Epithelial cell of proximal tubule (primary cell): ENCODE results near the gene SPOCK3. TPM values are rescaled to one million over a fixed set of nuclear protein-coding genes. Genes with fewer than 3 reads are reported as not detected.

Experiments used
- DNase-seq: peaks from one replicate; pipeline ENCODE4 v3.0.0-alpha.2; 2011; ENCODE audit warnings: low read depth
- H3K4me3 ChIP-seq: 2 replicates; pipeline ENCODE4 v1.5.1; 2011; ENCODE audit warnings: low read depth, mild to moderate bottlenecking, low read length
- total RNA-seq: library from RNA; depleted of rRNA; stranded (reverse); fragments of >200 nt; gene quantifications from 2 replicates; pipeline ENCODE4 v1.2.3, GENCODE V29; 2015
- TF ChIP-seq, protein P1 (sequence below): conservative IDR thresholded peaks from 2 replicates; pipeline ENCODE4 v1.5.1; 2012; ENCODE audit warnings: low read depth, mild to moderate bottlenecking, low read length

SPOCK3 gene
- total RNA-seq, 1 donor from 2014 or later = 0.06 TPM

- no peak overlapping the region for H3K4me3 ChIP-seq
- TF ChIP-seq, protein P1, sequence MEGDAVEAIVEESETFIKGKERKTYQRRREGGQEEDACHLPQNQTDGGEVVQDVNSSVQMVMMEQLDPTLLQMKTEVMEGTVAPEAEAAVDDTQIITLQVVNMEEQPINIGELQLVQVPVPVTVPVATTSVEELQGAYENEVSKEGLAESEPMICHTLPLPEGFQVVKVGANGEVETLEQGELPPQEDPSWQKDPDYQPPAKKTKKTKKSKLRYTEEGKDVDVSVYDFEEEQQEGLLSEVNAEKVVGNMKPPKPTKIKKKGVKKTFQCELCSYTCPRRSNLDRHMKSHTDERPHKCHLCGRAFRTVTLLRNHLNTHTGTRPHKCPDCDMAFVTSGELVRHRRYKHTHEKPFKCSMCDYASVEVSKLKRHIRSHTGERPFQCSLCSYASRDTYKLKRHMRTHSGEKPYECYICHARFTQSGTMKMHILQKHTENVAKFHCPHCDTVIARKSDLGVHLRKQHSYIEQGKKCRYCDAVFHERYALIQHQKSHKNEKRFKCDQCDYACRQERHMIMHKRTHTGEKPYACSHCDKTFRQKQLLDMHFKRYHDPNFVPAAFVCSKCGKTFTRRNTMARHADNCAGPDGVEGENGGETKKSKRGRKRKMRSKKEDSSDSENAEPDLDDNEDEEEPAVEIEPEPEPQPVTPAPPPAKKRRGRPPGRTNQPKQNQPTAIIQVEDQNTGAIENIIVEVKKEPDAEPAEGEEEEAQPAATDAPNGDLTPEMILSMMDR = no peak
- DNase-seq = no peak
Measured at GRCh38 chr4:167003326-167003725, 231.0 kb downstream of the SPOCK3 start.

DNA sequence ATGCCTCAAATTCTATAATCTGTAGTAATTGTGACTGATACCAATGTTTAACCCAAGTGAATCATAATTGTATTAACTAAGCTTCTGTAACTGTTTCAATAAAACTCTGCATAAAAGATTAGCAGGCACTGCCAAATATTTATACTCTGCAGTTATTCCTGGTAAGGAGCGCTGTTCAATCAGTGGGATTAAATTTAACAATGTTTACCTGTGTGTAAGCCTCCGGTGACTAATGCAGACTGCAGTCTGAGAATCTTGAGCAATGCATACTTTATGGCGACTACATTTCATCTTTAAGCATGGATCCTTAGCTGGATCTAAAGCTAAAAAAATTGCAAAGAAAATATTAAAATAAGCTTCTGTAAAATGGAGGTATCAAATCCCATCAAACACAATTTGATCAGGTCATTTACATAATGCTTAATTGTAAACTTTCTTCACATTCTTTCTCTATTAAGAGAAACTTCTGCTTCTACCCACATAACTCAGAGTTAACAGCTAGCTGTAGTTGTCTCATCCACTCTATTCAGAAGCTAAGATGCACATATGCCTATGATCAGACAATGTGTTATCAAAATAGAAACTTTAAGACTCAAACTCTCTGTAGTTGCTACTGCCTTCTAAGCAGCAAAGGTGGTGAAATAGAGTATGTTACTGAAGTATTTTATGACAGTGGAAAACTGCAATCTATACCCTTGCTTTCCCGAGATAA lies 234.0 kb downstream of the SPOCK3 start:
- DNase-seq = no peak
- H3K4me3 ChIP-seq = no peak overlapping the region
- TF ChIP-seq, protein P1 = no peak

- DNase-seq = no peak
- TF ChIP-seq, protein P1 = no peak
- H3K4me3 ChIP-seq = no peak overlapping the region
Measured at GRCh38 chr4:166996216-166996615, 238.1 kb downstream of the SPOCK3 start.

DNA sequence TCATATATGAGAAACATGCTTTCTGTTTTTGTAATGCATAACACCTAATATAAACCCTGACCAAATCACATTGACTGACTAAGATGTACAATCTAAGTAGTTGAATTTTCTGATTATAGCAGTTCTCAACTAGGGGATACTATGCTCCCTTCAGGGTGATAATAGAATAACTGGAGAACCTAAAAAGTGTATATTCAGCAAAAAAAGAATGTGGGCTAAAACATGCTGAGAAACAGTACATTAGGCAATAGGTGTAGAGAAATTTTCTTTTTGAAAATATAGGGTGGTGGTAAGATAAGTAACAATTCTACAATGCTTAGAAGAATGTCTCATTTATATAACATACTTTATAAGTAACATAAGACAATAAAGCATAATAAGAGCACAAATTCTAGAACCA lies 239.6 kb downstream of the SPOCK3 start:
- no peak for DNase-seq
- TF ChIP-seq, protein P1 = no peak
- H3K4me3 ChIP-seq = no peak overlapping the region

GRCh38 chr4:166991006-166991561 lies 243.2 kb downstream of the SPOCK3 start:
- DNase-seq = no peak
- no peak overlapping the region for H3K4me3 ChIP-seq
- TF ChIP-seq, protein P1 = no peak

GRCh38 chr4:166989886-166990285 lies 244.4 kb downstream of the SPOCK3 start:
- TF ChIP-seq, protein P1 = no peak
- no peak overlapping the region for H3K4me3 ChIP-seq
- no peak for DNase-seq

DNA sequence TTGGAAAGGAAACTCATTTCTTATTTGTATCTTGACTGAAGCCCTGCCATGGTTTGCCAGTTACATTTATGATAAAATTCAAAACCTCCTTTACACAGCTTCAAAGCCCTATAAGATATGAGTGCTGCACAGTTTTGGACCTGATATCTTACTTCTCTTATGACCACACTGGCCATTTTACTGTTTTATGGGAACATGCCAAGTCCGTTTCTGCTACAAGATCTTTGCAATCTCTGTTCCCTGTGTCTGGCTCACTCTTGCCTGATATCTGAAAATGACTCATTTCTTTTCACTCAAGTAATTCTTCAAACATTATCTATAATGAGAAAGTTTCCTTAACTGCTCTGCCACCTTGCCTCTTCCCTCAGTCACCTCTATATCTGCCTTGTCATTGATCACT lies 247.3 kb downstream of the SPOCK3 start:
- no peak overlapping the region for H3K4me3 ChIP-seq
- DNase-seq = no peak
- TF ChIP-seq, protein P1 = no peak
